ENCODE data around the gene USP37. TPM values are rescaled to one million over a fixed set of nuclear protein-coding genes. Genes with fewer than 3 reads are reported as not detected.

USP37 gene
- polyA plus RNA-seq, 2 of the 4 experiments (the other 2 are of a cell fraction), result 5.1 to 12.8 TPM

- Histone ChIP-seq H3K9me3 (no peaks in the 10 kb centered on the region), H3K27ac (no peak overlapping the region), H3K4me2 (no peak overlapping the region), H3K4me3 (no peak overlapping the region), H3K4me1 (peaks cover 13% of the 10 kb centered on the region)
- DNase-seq (ENCODE audit: low read depth in 1 of 2, low spot score in 1 of 2) (no peak), ATAC-seq (no peak), FAIRE-seq (peak; percentile 13)
- ChIA-PET POLR2A (no interaction called here), CTCF (no interaction called here)
- no peak for TF ChIP-seq REST (IDR thresholded peaks at IDR 0.05)
- TF ChIP-seq EHF (CRISPR knock-in tag; IDR thresholded peaks at IDR 0.05), result no peak
- TF ChIP-seq PBX3 (IDR thresholded peaks at IDR 0.05), result no peak
- no peak for TF ChIP-seq FOSL2 (IDR thresholded peaks at IDR 0.05)
- no peak for TF ChIP-seq FOSL2 (CRISPR knock-in tag; IDR thresholded peaks at IDR 0.05)
- TF ChIP-seq HOXB13 (CRISPR knock-in tag; IDR thresholded peaks at IDR 0.05; ENCODE audit: low read depth), result no peak
- TF ChIP-seq FOXS1 (CRISPR knock-in tag; IDR thresholded peaks at IDR 0.05), result no peak
- no peak for TF ChIP-seq MYC (IDR thresholded peaks at IDR 0.05; ENCODE audit: borderline replicate concordance, low read length)
- TF ChIP-seq GATA3 (IDR thresholded peaks at IDR 0.05; ENCODE audit: borderline replicate concordance), result no peak
- no peak for TF ChIP-seq PHF8 (IDR thresholded peaks at IDR 0.05; ENCODE audit: borderline replicate concordance, low read depth)
- no peak for TF ChIP-seq ZFP36 (IDR thresholded peaks at IDR 0.05; ENCODE audit: borderline replicate concordance, partially characterized antibody)
- TF ChIP-seq NFE2L2 (conservative IDR thresholded peaks at IDR 0.05; ENCODE audit: low read length), result no peak
- 52% methylated on average over 2 of the region's 2 CpGs for whole genome bisulfite sequencing (ENCODE audit: missing lambda C conversion rate)
Measured at GRCh38 chr2:218478544-218478943, 89.6 kb downstream of the USP37 start.

- no peak overlapping the region for H3K27ac ChIP-seq
- CTCF ChIA-PET, result interaction anchor here (1.7 kb wide), 1 partner anchor 11 kb away, joined by 7 read pairs; no protein-coding TSS in a partner anchor
- POLR2A ChIA-PET, result no interaction called here
- no peak overlapping the region for H3K4me2 ChIP-seq
- no peak overlapping the region for H3K4me3 ChIP-seq
- TF ChIP-seq CHD2 (IDR thresholded peaks at IDR 0.05; ENCODE audit: low read length, partially characterized antibody) (no peak), ESRRA (IDR thresholded peaks at IDR 0.05; ENCODE audit: borderline replicate concordance, low read length) (no peak), HOXA7 (CRISPR knock-in tag; IDR thresholded peaks at IDR 0.05) (no peak), FOXS1 (CRISPR knock-in tag; IDR thresholded peaks at IDR 0.05) (no peak), POLR2A (IDR thresholded peaks at IDR 0.05; ENCODE audit: low read length) (no peak), PHF8 (IDR thresholded peaks at IDR 0.05; ENCODE audit: borderline replicate concordance, low read depth) (no peak), TP53 (CRISPR knock-in tag; IDR thresholded peaks at IDR 0.05) (no peak), EP300 (IDR thresholded peaks at IDR 0.05) (no peak), RAD21 (conservative IDR thresholded peaks at IDR 0.05 in 1 of 2, IDR thresholded peaks at IDR 0.05 in 1 of 2) (no peak), KDM5A (IDR thresholded peaks at IDR 0.05) (no peak), JUNB (IDR thresholded peaks at IDR 0.05) (no peak), CBX8 (IDR thresholded peaks at IDR 0.05) (no peak), RFX5 (IDR thresholded peaks at IDR 0.05) (no peak), MAX (IDR thresholded peaks at IDR 0.05) (no peak)
- TF ChIP-seq, protein P1, sequence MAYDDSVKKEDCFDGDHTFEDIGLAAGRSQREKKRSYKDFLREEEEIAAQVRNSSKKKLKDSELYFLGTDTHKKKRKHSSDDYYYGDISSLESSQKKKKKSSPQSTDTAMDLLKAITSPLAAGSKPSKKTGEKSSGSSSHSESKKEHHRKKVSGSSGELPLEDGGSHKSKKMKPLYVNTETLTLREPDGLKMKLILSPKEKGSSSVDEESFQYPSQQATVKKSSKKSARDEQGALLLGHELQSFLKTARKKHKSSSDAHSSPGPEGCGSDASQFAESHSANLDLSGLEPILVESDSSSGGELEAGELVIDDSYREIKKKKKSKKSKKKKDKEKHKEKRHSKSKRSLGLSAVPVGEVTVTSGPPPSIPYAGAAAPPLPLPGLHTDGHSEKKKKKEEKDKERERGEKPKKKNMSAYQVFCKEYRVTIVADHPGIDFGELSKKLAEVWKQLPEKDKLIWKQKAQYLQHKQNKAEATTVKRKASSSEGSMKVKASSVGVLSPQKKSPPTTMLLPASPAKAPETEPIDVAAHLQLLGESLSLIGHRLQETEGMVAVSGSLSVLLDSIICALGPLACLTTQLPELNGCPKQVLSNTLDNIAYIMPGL (CRISPR knock-in tag; IDR thresholded peaks at IDR 0.05; ENCODE audit: borderline replicate concordance), result no peak
- TF ChIP-seq, protein P2, sequence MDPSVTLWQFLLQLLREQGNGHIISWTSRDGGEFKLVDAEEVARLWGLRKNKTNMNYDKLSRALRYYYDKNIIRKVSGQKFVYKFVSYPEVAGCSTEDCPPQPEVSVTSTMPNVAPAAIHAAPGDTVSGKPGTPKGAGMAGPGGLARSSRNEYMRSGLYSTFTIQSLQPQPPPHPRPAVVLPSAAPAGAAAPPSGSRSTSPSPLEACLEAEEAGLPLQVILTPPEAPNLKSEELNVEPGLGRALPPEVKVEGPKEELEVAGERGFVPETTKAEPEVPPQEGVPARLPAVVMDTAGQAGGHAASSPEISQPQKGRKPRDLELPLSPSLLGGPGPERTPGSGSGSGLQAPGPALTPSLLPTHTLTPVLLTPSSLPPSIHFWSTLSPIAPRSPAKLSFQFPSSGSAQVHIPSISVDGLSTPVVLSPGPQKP (IDR thresholded peaks at IDR 0.05; ENCODE audit: low read depth, low read length), result no peak
- TF ChIP-seq, protein P3, sequence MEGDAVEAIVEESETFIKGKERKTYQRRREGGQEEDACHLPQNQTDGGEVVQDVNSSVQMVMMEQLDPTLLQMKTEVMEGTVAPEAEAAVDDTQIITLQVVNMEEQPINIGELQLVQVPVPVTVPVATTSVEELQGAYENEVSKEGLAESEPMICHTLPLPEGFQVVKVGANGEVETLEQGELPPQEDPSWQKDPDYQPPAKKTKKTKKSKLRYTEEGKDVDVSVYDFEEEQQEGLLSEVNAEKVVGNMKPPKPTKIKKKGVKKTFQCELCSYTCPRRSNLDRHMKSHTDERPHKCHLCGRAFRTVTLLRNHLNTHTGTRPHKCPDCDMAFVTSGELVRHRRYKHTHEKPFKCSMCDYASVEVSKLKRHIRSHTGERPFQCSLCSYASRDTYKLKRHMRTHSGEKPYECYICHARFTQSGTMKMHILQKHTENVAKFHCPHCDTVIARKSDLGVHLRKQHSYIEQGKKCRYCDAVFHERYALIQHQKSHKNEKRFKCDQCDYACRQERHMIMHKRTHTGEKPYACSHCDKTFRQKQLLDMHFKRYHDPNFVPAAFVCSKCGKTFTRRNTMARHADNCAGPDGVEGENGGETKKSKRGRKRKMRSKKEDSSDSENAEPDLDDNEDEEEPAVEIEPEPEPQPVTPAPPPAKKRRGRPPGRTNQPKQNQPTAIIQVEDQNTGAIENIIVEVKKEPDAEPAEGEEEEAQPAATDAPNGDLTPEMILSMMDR (IDR thresholded peaks at IDR 0.05), result no peak
- TF ChIP-seq, protein P4, sequence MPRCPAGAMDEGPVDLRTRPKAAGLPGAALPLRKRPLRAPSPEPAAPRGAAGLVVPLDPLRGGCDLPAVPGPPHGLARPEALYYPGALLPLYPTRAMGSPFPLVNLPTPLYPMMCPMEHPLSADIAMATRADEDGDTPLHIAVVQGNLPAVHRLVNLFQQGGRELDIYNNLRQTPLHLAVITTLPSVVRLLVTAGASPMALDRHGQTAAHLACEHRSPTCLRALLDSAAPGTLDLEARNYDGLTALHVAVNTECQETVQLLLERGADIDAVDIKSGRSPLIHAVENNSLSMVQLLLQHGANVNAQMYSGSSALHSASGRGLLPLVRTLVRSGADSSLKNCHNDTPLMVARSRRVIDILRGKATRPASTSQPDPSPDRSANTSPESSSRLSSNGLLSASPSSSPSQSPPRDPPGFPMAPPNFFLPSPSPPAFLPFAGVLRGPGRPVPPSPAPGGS (IDR thresholded peaks at IDR 0.05), result no peak
- no peak for DNase-seq (ENCODE audit: low read depth in 1 of 2, low spot score in 1 of 2)
- no peak for ATAC-seq
- no peaks in the 10 kb centered on the region for H3K9me3 ChIP-seq
- peaks cover 13% of the 10 kb centered on the region for H3K4me1 ChIP-seq
- FAIRE-seq, result no peak
Measured at GRCh38 chr2:218477247-218477646, 90.9 kb downstream of the USP37 start.
